NCI-H2107 treated with DMSO at 0.1 percent for 48 hours (cell line): ENCODE measurements around the gene PFKFB2.
A peak's percentile ranks its signal among the peaks of the same experiment; 100 is the strongest.

Experiments
- DNase-seq: peaks from one replicate; lab custom pipeline; 2025; ENCODE audit not compliant: unreplicated experiment; lab: John Stamatoyannopoulos, UW

PFKFB2 gene

GRCh38 chr1:207064561-207064960 is 11.5 kb downstream of the PFKFB2 start:
- no peak for DNase-seq

GRCh38 chr1:207067185-207067584 is 14.1 kb downstream of the PFKFB2 start:
- DNase-seq, result no peak

- no peak for DNase-seq
Measured at GRCh38 chr1:207067665-207068064, 14.6 kb downstream of the PFKFB2 start.

GRCh38 chr1:207069061-207069460 is 16.0 kb downstream of the PFKFB2 start:
- DNase-seq, result no peak

GRCh38 chr1:207069858-207070506 is 16.9 kb downstream of the PFKFB2 start:
- DNase-seq, result no peak

- DNase-seq, result no peak
Measured at GRCh38 chr1:207070811-207071210, 17.7 kb downstream of the PFKFB2 start.

- no peak for DNase-seq
Measured at GRCh38 chr1:207071426-207071825, 18.4 kb downstream of the PFKFB2 start.

- DNase-seq, result no peak
Measured at GRCh38 chr1:207072233-207072632, 19.2 kb downstream of the PFKFB2 start.

GRCh38 chr1:207073906-207074820 is 21.1 kb downstream of the PFKFB2 start:
- DNase-seq, result no peak

- no peak for DNase-seq
Measured at GRCh38 chr1:207076181-207076955, 23.3 kb downstream of the PFKFB2 start.

- no peak for DNase-seq
Measured at GRCh38 chr1:207077012-207077411, 23.9 kb downstream of the PFKFB2 start.

- peak; percentile 89 for DNase-seq
Measured at GRCh38 chr1:207077470-207078377, 24.6 kb downstream of the PFKFB2 start.

GRCh38 chr1:207078578-207079132 is 25.6 kb downstream of the PFKFB2 start:
- DNase-seq, result no peak

GRCh38 chr1:207079706-207080241 is 26.7 kb downstream of the PFKFB2 start:
- DNase-seq, result no peak

GRCh38 chr1:207081088-207081487 is 28.0 kb downstream of the PFKFB2 start:
- DNase-seq, result no peak

- DNase-seq, result no peak
Measured at GRCh38 chr1:207081806-207082205, 28.7 kb downstream of the PFKFB2 start.

GRCh38 chr1:207084232-207084631 is 31.2 kb downstream of the PFKFB2 start:
- DNase-seq, result no peak

- DNase-seq, result peak; percentile 71
Measured at GRCh38 chr1:207084701-207085180, 31.7 kb downstream of the PFKFB2 start.

- DNase-seq, result no peak
Measured at GRCh38 chr1:207085887-207086286, 32.8 kb downstream of the PFKFB2 start.

GRCh38 chr1:207088161-207088560 is 35.1 kb downstream of the PFKFB2 start:
- no peak for DNase-seq
